Type B pancreatic cell (in vitro differentiated cells): ENCODE results near the gene ASXL1. TPM values are rescaled to one million over a fixed set of nuclear protein-coding genes. Genes with fewer than 3 reads are reported as not detected.

ENCODE experiments used
- DNase-seq: peaks from one replicate; pipeline ENCODE4 v3.0.0; 2021; ENCODE audit warnings: mixed read lengths; ENCODE audit not compliant: unreplicated experiment; ENCODE audit errors: extremely low spot score
- H3K27ac Mint-ChIP-seq: 2 replicates; pipeline ENCODE4 v1.8.0; 2021; ENCODE audit warnings: mild to moderate bottlenecking, mixed read lengths
- H3K27me3 Mint-ChIP-seq: 2 replicates; pipeline ENCODE4 v1.8.0; 2021; ENCODE audit warnings: mixed read lengths
- H3K36me3 Mint-ChIP-seq: 2 replicates; pipeline ENCODE4 v1.8.0; 2021; ENCODE audit warnings: mixed read lengths
- H3K4me1 Mint-ChIP-seq: one replicate; pipeline ENCODE4 v1.8.0; 2021; ENCODE audit warnings: mixed read lengths; ENCODE audit not compliant: unreplicated experiment
- H3K4me3 Mint-ChIP-seq: 2 replicates; pipeline ENCODE4 v1.8.0; 2021; ENCODE audit warnings: mild to moderate bottlenecking, mixed read lengths
- H3K9me3 Mint-ChIP-seq: 2 replicates; pipeline ENCODE4 v1.8.0; 2021; ENCODE audit warnings: mixed read lengths
- total RNA-seq: library from RNA; stranded (reverse); gene quantifications from 2 replicates; pipeline ENCODE4 v1.2.1, GENCODE V29; 2021; ENCODE audit warnings: low replicate concordance
- TF ChIP-seq, protein P1 (sequence below): fragments of 200-600 bp; sonication (generic); conservative IDR thresholded peaks from 2 replicates; pipeline ENCODE4 v1.5.0; 2021; ENCODE audit warnings: antibody characterized with exemption, mild to moderate bottlenecking

The ASXL1 gene
- total RNA-seq, 1 donor from 2014 or later, result 157 TPM

GRCh38 chr20:32449890-32450401 is 91.8 kb downstream of the ASXL1 start:
- Mint-ChIP-seq H3K27ac (peak overlapping the region; percentile 64), H3K4me3 (peak overlapping the region; percentile 31), H3K9me3 (no peaks in the 10 kb centered on the region), H3K27me3 (no peaks in the 10 kb centered on the region), H3K4me1 (peaks cover 25% of the 10 kb centered on the region), H3K36me3 (peaks cover 25% of the 10 kb centered on the region)
- DNase-seq, result no peak
- TF ChIP-seq, protein P1, sequence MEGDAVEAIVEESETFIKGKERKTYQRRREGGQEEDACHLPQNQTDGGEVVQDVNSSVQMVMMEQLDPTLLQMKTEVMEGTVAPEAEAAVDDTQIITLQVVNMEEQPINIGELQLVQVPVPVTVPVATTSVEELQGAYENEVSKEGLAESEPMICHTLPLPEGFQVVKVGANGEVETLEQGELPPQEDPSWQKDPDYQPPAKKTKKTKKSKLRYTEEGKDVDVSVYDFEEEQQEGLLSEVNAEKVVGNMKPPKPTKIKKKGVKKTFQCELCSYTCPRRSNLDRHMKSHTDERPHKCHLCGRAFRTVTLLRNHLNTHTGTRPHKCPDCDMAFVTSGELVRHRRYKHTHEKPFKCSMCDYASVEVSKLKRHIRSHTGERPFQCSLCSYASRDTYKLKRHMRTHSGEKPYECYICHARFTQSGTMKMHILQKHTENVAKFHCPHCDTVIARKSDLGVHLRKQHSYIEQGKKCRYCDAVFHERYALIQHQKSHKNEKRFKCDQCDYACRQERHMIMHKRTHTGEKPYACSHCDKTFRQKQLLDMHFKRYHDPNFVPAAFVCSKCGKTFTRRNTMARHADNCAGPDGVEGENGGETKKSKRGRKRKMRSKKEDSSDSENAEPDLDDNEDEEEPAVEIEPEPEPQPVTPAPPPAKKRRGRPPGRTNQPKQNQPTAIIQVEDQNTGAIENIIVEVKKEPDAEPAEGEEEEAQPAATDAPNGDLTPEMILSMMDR, result no peak

- Mint-ChIP-seq H3K27me3 (no peaks in the 10 kb centered on the region), H3K4me3 (peak overlapping the region; percentile 31), H3K9me3 (no peaks in the 10 kb centered on the region), H3K36me3 (peaks cover 19% of the 10 kb centered on the region), H3K4me1 (peaks cover 19% of the 10 kb centered on the region), H3K27ac (peak overlapping the region; percentile 64)
- TF ChIP-seq, protein P1, result no peak
- DNase-seq, result no peak
Observed at GRCh38 chr20:32450484-32451061, 92.4 kb downstream of the ASXL1 start.

- Mint-ChIP-seq H3K9me3 (no peaks in the 10 kb centered on the region), H3K27me3 (no peaks in the 10 kb centered on the region), H3K4me3 (no peak overlapping the region), H3K36me3 (peaks cover 19% of the 10 kb centered on the region), H3K4me1 (peaks cover 18% of the 10 kb centered on the region), H3K27ac (no peak overlapping the region)
- TF ChIP-seq, protein P1, result no peak
- no peak for DNase-seq
Observed at GRCh38 chr20:32451340-32451681, 93.2 kb downstream of the ASXL1 start.

GRCh38 chr20:32451682-32452461 is 93.7 kb downstream of the ASXL1 start:
- TF ChIP-seq, protein P1, result no peak
- Mint-ChIP-seq H3K27me3 (no peaks in the 10 kb centered on the region), H3K36me3 (peaks cover 17% of the 10 kb centered on the region), H3K9me3 (no peaks in the 10 kb centered on the region), H3K27ac (no peak overlapping the region), H3K4me3 (no peak overlapping the region), H3K4me1 (peaks cover 16% of the 10 kb centered on the region)
- DNase-seq, result no peak

DNA sequence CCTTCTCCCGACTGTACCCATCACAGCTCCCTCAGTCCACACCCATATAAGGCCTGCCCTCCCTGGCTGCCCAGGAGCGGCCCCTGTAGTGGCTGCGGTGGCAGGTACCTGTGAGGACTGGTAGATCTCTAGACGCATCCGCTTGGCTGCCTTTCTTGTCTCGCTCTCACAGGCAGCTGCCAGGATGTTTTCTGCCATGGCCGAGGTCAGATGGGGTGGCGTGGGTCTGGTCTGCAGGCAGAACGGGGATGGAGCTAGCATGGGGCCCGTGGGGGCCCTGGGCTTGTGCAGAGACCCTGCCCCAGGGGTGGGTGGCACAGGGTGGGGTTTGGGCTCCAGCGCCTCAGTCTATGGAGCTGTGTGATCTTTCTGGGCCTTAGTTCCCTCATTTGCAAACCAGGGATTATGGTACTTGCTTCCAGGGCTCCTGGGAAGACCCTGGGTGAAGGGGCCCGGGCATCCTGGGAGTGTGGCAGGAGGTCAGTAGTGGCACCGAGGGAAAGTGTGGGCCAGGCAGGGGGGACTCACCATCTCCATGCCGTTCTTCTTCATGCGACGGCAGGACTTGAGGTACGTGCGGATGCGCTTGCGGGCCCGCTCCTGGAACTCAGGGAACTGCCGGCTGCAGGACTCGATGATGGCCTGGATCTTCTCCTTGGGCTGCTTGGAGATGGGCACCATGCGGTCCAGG is 94.8 kb downstream of the ASXL1 start:
- peak overlapping the region; percentile 21 for H3K27ac Mint-ChIP-seq
- peaks cover 18% of the 10 kb centered on the region for H3K4me1 Mint-ChIP-seq
- DNase-seq, result no peak

More for the DNA sequence above, 94.8 kb downstream of the ASXL1 start:
- TF ChIP-seq, protein P1, result no peak
- H3K4me3 Mint-ChIP-seq, result no peak overlapping the region
- no peaks in the 10 kb centered on the region for H3K27me3 Mint-ChIP-seq
- H3K9me3 Mint-ChIP-seq, result no peaks in the 10 kb centered on the region
- H3K36me3 Mint-ChIP-seq, result peaks cover 13% of the 10 kb centered on the region
